T-helper 22 cell (primary cell): ENCODE measurements around the gene LCK.
A peak's percentile ranks its signal among the peaks of the same experiment; 100 is the strongest.
"Not testable (repeated sequence)": the region's sequence is repeated elsewhere in the genome, so short reads cannot be mapped to it uniquely, and the experiment has no call there.

Experiments
- DNase-seq: peaks from one replicate; pipeline ENCODE4 v3.0.0-alpha.2; 2020; ENCODE audit warnings: low read depth

The LCK gene

DNA sequence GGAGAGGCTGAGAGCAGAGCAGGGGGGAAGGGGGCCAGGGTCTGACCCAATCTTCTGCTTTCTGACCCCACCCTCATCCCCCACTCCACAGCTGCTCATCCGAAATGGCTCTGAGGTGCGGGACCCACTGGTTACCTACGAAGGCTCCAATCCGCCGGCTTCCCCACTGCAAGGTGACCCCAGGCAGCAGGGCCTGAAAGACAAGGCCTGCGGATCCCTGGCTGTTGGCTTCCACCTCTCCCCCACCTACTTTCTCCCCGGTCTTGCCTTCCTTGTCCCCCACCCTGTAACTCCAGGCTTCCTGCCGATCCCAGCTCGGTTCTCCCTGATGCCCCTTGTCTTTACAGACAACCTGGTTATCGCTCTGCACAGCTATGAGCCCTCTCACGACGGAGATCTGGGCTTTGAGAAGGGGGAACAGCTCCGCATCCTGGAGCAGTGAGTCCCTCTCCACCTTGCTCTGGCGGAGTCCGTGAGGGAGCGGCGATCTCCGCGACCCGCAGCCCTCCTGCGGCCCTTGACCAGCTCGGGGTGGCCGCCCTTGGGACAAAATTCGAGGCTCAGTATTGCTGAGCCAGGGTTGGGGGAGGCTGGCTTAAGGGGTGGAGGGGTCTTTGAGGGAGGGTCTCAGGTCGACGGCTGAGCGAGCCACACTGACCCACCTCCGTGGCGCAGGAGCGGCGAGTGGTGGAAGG, 23.7 kb downstream of the LCK start:
- no peak for DNase-seq

DNA sequence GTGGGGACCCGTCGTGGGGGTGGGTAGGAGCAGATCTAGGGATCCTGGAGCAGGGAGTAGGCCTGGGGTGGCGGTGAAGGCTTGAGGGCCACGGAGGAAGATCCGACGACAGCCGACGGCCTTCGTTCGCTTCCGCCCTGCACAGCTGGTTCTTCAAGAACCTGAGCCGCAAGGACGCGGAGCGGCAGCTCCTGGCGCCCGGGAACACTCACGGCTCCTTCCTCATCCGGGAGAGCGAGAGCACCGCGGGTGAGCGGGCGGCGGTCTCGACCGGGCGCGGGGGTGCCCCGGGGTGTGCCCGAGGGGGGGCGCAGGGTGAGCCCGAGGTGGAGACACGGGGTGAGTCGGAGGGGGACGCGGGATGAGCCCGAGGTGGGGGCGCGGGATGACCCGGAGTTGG, 24.4 kb downstream of the LCK start:
- no peak for DNase-seq

DNA sequence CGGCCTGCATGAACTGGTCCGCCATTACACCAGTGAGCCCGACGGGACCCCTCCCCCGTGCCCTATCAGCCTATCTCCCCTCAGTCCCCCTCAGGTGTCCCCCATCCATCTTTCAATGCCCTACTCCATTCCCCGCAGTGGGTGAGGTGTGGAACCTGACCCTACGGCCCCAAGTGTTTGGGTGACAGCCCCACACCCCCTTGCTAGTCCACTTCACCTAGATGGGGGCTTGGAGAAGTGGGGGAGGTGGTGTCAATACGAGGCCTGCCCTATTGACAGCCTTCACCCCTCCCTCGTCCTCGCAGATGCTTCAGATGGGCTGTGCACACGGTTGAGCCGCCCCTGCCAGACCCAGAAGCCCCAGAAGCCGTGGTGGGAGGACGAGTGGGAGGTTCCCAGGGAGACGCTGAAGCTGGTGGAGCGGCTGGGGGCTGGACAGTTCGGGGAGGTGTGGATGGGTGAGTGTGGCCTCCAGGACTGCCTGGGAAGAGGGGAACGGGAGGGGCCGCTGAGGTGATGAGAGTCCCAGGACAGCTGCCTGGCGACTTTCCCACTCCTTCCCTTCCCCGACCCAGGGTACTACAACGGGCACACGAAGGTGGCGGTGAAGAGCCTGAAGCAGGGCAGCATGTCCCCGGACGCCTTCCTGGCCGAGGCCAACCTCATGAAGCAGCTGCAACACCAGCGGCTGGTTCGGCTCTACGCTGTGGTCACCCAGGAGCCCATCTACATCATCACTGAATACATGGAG, 25.1 kb downstream of the LCK start:
- no peak for DNase-seq

DNA sequence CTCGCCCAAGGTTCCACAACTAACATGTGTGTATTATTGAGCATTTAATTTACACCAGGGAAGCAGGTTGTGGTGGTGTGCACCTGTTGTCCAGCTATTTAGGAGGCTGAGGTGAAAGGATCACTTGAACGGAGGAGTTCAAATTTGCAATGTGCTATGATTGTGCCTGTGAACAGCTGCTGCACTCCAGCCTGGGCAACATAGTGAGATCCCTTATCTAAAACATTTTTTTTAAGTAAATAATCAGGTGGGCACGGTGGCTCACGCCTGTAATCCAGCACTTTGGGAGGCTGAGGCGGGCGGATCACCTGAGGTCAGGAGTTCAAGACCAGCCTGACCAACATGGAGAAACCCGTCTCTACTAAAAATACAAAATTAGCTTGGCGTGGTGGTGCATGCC, 33.7 kb downstream of the LCK start:
- DNase-seq: not testable (repeated sequence)

DNA sequence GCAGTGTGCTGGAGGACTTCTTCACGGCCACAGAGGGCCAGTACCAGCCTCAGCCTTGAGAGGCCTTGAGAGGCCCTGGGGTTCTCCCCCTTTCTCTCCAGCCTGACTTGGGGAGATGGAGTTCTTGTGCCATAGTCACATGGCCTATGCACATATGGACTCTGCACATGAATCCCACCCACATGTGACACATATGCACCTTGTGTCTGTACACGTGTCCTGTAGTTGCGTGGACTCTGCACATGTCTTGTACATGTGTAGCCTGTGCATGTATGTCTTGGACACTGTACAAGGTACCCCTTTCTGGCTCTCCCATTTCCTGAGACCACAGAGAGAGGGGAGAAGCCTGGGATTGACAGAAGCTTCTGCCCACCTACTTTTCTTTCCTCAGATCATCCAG, 34.6 kb downstream of the LCK start:
- no peak for DNase-seq

DNA sequence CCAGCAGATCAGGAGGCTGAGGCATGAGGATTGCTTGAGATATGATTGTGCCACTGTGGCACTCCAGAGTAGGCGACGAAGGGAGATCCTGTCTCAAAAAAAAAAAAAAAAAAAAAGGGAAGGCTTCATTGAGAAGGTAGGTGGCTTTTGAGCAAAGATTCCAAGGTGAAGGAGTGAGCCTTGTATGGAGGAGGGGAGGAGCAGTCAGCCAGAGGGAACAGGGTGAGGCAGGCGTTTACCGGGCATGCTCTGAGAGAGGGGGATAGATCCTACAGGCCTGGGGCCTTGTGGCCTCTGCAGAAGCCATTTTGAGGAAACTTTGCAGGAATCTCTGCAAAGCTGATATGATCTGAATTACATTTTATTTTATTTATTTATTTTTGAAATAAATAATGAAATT, 35.7 kb downstream of the LCK start:
- DNase-seq: no peak

DNA sequence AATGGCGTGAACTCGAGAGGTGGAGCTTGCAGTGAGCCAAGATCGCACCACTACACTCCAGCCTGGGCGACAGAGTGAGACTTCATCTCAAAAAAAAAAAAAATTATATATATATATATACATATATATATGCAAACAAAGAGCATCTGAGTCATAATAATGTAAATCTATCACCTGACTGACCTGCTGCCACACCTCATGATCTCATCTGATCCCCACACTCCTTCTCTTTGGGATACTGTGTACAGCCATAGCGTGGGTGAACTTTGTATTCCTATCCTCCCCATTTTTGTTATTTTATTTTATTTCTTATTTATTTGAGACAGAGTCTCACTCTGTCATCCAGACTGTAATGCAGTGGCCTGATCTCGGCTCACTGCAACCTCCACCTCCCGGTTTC, 38.2 kb downstream of the LCK start:
- DNase-seq: no peak

DNA sequence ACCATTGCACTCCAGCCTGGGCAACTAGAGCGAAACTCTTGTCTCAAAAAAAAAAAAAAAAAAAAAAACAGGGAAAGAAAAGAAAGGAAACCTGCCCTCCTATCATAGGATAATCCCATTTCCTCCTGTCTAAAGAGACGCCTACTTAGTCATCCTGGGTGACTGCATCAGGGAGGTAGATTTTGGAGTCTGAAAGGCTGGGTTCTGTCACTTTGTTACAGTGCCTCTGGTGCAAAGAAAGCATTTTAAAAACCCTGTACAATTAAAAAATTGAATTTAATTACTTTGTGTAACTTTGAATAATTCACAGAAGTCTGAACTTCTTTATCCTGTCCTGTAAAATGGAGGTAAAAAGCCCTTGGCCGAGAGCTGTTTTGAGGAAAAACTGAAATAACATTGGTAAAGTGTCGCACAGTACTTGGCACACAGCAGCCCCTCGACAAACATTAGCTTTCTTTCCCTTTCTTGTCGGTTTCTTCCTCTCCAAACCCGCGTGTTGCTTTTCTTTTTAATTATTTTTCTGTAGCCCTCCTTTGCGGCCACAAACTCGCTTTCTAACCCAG, 40.2 kb downstream of the LCK start:
- no peak for DNase-seq

DNA sequence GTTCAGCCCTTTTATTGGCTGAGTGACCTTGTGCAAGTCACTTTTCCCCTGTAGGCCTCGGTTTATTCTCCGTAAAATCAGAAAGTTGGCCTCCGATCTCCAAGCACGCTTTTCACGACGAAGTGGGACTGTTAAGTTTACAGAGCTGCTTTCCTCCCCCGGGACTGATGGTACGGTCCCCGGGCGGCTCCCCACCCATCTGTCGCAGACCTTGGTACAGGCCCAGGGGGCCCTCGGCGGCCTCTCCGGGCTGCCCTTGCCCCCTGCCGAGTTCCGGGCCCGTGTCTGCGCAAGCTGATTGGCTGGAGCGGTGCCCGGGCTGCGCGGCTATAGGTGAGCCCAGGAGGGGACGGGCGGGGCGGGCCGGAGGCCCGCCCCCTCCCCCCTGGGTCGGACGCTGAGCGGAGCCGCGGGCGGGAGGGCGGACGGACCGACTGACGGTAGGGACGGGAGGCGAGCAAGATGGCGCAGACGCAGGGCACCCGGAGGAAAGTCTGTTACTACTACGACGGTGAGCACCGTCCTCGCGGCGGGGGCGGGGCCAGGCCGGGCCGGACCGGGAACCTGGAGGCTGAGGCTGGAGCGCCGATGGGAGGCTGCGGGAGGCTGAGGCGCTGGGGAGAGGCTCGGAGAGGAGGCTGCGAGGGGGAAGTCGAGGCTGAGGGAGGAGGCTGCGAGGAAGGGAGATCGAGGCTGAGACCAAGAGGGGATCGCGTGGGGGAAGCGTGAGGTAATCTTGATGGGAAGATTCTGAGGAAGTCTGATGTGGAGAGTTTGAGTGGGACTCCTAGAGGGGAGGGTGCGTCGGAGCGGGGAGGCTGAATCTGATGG, 40.9 kb downstream of the LCK start, which contains the start of gene HDAC1:
Gene HDAC1 (plus strand): TSS at position 376 of the 831 bp plus-strand sequence. CDS start 87 bp downstream, at position 463.
- DNase-seq: peak; percentile 96

DNA sequence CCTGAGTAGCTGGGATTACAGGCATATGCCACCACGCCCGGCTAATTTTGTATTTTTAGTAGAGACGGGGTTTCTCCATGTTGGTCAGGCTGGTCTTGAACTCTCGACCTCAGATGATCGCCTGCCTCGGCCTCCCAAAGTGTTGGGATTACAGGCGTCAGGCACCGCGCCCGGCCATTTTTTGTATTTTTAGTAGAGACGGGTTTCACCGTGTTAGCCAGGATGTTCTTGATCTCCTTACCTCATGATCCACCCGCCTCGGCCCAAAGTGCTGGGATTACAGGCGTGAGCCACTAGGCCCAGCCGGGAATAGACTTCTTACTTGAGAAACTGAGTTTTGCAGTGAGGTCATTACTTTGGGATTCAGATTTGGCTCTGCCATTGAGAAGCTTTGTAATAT, 47.1 kb downstream of the LCK start:
- not testable (repeated sequence) for DNase-seq

DNA sequence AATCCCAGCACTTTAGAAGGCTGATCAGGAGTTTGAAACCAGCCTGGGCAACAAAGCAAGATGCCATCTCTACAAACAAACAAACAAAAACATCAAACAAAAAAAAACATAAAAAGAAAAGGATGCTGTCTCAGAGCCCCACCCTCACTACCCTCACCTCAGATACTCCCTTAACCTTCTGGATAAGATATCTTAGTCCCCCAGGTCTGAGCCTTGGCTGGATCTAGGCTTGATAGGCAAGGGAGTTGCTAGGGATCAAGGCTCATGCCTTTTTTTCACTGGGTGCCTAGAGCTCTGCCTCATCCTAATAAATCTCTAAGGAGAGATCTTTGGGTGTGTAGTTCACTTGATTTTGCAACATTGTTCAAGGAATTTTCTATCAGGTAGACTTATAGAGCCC, 48.3 kb downstream of the LCK start:
- DNase-seq: no peak

DNA sequence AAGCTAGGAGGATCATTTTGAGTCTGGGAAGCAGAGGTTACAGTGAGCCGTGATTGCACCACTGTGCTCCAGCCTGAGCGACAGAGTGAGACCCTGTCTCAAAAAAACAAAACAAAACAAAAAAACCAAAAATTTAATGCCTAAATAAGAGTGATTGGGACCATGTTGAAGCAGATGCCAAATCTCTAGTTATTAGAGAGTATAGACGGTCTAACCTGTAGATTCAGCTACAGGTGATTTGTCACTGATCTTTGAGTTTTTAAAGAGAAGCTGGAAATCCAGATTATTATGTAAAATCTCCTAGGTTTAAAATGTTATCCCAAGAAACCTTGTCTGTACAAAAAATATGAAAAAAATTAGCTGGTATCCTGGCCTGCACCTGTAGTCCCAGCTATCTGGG, 52.3 kb downstream of the LCK start:
- no peak for DNase-seq

DNA sequence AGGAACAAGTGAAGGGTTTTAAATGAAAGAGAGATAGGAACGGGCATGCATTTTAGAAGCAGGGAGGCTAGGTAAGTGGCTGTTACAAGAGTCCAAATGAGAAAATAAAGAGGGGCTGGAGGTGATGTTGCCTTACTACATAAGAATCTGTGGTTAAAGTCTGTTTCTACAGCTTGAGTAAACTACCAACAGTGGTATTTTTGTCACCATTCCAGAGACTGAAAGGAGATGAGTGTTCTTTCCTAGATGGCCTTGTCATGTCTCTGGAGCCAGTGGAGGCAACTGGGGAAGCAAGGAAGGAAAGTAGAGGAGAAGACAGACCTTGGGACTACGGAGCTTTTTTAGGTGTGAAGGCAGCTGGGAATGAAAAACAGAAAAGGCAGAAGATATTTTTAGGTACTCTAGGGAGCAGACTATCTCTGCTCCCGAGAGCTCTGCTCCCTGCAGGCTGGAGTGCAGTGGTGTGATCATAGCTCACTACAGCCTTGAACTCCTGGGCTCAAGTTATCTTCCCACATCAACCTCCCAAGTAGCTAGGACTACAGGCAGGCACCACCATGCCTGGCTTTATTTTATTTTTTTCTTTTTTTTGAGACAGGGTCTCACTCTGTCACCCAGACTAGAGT, 53.0 kb downstream of the LCK start:
- DNase-seq: no peak

DNA sequence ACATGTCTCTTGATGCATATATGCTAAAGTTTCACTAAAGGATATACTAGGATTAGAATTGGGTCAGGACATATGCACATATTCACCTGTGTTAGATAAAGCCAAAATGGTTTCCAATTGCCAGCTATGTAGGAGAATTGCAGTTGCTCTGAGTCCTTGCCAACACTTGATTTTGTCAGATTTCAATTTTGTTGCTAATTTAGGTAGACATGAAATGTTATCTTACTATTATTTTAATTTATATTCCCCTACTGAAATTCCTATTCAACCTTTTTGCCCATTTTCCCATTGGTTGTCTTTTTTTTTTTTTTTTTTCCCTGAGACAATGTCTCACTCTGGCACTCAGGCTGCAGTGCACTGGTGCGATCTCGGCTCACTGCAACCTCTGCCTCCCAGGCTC, 54.2 kb downstream of the LCK start:
- DNase-seq: no peak

DNA sequence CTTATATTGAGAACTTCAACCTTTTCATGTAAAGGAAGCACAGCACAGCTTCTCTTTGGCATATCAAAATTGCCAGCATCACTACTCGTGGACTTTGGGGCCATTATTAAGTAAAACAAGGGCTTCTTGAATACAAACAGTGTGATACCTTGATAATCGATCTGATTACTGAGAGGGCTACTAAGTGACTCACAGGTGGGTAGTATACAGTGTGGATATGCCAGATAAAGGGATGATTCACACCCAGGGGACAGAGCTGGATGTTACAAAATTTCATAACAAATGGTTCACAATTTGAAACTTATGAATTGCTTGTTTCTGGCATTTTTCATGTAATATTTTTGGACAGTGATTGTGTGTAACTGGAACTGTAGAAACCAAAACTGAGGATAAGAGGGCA, 56.3 kb downstream of the LCK start:
- no peak for DNase-seq

DNA sequence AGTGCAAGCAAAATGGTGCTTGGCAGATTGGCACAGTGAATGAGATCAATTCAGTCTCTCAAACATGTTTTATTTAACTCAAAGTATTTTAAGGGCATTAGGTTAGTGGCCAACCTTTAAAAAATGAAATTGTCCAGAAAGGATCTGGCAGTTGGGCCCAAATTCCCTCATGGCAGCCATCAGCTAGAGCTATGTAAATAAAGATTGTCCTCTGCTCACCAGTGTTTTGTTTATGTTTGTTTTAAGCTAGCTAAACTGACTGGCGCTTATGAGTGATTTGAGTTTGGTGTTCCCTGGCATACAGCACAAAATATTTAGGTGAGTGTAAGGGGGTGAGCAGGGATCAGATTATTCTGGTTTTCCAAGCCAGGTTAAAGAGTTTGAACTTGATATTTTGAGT, 58.9 kb downstream of the LCK start:
- DNase-seq: no peak

DNA sequence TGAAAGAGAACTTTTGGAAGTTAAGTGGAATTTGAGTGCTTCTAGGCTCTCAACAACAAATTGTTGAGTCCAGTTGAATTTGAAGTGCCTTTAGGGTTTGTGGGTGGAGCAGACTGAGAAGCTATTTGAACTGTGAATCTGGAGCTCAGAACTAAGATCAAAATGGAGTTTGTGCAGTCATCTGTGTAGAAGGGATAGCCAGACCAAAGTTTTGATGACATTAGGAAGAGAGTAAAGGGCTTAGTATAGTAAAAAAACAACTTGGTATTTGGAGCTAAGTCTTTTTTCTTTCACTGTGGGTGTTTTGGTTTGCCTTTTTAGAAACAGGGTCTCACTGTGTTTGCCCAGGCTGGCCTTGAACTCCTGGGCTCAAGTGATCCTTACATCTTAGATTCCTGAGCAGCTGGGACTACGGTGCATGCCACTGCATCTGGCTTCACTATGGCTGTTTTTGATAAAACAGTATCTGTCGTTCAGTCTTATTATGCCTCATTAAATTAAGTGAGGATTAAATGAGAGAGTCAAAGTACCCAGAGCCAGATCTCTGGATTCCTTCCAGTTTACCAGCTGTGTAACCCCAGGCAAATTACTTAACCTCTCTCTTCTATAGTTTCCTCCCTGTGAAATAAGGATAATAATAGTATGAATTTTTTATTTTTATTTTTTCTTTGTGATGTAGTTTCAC, 60.8 kb downstream of the LCK start:
- no peak for DNase-seq

DNA sequence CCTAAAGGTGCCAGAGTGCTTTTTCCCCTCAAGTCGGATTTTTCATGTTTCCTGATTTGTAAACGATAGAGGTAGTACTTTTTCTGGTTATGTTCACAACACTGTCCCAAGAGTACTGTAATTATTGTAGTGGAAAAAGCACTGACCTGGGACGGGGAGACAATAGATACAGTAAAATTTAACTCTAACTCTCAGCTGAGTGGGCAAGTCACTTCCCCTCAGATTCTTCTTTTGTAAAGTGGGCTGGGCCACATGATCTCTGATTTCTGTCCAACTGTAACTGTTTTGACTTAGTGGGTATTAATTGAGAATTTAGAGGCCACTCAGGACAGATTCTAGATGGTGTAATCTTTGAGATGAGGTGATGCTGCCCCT, 65.8 kb downstream of the LCK start:
- DNase-seq: no peak

DNA sequence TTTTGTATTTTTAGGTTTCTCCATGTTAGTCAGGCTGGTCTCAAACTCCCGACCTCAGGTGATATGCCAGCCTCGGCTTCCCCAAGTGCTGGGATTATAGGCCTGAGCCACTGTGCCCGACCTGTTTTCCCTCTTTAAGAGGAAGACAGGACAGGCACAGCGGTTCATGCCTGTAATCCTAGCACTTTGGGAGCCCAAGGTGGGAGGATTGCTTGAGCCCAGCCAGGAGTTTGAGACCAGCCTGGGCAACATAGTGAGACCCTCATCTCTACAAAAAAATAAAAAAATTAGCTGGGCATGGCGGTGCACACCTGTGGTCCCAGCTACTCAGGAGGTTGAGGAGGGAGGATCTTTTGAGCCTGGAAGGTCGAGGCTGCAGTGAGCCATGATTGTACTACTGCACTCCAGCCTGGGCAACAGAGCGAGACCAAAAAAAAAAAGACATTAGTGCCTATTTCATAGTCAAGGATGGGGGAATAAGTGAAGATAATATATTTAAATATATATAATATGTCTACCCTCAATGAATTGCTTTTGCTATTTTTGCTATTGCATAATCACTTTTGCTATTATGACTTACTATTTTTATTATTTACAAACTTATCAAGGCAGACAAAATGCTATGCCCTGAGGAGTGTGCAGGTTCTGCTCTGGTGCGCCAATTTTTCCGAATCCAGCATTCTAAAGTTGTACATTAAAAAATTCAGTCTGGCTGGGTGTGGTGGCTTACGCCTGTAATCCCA, 67.2 kb downstream of the LCK start:
- DNase-seq: no peak

DNA sequence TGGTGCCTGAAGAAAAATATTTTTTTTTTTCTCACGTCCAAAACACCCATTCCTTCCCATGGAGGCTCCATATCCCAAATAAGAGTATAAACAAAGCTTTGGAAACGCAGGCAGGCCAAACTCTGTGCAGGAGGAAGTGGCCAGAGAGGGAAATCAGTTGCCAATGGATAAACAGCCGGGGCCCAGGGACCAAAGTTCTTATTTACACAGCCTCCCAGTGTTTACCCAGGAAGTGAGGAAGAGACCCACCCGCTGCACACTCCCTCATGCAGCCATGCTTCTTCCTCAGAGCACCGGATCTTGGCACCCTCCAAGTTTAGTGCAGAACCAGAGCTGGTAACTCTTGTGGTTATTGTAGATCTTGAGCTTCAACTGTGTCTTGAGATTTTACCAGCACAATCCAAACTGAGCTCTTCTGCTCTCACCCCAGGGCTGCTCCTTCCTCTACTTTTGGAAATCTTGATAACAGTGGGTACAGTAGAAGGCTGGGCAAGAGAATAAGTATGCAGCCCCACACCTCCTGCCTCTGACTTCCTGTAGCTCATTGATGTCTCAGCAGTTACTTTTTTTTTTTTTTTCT, 70.7 kb downstream of the LCK start:
- DNase-seq: no peak
